ENCODE measurements around the gene TENT4B.

Gene TENT4B

DNA sequence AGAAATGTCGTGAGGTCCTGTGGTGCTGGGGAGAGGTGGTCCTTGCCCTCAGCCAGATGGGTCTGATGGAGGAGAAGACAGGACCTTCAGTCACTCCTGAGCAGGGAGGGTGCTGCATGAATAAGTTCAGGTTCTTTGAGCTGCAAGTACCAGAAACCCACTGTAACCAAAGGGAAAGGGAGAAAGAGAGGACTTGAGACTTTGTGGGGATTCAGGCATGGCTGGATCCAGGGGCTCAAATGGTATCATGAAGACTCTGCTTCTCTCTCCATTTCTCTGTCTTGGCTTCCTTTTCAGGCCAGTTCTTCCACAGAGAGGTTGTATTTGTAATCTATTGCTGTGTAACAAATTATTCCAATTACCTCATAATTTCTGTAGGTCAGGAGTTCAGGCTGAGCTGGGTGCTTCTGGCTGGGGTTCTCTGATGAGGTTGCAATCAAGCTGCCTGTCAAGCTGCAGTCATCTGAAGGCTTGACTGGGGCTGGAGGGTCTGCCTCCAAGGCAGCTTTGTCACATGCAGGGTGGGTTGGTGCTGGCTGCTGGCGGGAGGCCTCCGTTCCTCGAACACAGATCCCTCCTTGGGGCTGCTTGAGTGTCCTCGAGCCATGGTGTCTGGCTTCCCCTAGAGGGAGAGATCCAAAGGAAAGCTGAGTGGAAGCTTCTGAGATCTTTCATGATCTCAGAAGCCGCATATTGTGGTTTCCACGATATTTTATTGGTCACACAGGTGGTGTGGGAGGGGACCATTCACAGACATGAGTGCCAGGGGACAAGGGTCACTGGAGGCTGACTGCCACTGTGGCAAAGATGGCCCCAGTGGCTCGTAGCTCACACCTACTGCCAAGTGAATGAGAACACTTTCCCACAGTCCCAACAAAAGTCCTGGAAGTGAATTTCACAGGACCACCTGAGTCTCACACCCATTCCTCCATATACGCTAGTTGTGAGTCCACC lies 107.4 kb downstream of the TENT4B start:
- DNase-seq: no peak

DNA sequence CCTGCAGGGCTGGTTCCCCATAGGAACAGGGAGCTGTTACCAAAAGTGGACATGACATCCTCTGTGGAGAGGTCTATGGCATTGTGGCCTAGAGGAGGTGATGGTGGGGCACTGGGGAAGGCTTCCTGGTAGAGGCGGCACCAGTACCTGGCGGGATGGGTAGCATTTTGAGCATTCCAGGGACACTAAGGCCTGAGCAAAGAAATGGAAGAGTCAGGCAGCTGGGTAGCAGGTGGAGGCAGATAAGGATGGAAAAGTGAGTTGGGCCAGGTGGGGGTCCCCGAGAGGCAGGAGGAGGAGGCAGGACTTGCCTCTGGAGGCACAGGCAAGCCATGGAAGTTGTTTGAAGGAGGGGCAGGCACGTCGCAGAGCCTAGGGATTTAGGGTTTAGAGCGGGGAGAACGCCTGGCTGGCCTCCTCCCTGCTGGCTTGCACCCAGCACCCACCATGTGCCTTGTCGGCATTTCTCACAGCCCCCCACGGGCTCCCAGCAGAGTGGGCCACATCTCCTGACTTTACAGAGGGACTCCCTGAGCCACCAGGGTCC lies 108.1 kb downstream of the TENT4B start:
- no peak for DNase-seq

DNA sequence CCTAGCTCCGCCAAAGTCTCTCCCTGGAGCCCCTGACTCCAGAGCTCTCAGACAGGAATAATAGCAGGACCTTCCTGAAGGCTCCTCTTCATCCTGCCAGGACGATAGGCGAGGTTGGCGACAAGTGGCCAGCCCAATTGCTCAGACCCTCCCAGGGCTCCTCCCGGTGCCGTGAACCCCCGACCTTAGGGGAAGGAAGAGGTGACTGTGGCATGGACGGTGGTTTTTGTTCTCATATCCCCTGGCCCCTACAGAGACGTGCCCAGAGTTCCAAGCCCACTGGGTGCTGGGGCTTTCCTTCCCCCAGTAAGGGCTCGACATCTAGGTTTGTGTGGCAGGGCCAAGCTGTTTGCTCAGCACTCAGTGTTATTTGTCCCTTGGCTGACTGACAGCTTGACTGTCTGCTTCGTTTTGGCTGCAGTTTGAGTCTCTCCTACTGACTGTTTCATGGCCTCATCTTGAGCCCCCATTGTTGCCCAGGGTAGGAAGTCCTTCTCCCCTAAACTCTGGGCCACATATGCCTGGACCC lies 108.7 kb downstream of the TENT4B start:
- DNase-seq: no peak

DNA sequence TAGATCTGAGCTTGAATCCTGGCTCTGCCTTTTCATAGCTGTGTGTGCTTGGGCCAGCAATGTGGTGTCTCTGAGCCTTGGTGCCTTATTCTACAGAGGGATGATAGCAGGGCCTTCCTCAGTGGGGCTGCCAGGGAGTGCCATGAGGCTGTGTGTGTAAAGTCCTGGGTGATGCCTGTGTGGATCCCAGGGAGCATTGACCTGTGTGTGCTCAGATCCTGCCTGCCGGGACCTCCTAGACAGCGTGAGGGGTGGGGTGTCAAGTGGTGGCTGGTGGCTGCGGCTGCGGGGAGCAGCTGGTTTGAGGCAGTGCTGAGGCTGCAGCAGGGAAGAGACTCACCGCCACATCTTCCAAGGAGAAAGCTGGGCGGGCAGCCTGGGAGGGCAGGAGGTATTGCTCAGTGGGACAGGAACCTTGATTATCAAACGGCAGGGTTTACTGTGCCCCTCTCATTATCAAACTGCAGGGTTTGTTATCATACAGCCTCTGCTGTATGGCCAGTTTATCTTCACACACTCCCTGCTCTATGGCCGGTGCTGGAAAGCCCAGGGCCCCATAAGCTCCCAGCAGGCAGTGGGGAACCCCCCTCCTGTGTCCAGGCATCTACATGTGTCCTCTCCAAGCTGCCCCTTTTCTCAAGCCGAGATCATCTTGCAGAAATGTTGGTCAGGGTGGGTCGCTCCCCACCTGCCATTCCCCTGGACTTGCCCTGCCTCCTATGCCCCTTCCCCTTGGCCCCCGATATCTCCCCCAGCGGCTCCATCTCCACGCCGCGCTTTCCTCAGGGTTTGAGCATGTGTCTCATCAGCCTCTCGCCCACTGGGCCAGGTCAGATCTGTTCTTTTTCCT lies 110.2 kb downstream of the TENT4B start:
- DNase-seq: no peak

DNA sequence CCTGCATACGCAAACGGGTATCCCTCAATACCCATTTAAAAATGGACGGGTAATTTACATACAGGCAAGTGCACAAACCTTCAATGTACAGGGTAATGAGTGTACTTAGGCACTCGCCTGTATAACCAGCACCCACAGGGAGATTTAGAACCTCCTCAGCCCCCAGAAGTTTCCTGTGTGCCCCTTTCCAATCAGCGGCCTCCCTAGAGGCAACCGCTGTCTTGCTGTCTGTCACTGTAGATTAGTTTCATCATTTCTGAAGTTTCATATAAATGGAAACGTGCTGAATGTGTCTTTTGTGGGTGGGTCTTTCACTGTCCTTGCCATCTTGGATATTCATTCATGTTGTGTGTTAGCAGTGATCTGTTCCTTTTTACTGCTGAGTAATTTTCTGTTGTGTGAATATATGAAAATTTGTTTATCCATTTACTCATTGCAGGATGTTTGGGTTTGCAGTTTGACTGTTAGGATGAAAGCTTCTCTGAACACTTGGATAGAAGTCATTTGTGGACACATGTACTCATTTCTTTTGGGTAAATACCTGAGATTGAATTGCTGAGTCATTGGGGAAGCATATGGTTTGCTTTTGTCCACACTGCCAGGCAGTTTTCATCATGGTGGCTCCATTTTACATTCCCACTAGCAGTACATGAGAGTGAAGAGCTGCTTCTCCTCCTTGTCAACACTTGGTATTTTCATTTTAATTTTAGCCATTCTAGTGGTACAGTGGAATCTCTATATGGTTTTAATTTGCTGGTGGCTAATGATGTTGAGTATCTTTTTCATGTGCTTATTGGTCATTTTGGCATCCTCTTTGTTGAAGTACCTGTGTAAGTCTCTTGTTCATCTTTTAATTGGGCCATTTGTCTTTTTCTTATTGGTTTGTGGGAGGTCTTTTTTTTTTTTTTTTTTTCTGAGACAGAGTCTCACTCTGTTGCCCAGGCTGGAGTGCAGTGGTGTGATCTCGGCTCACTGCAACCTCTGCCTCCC lies 111.1 kb downstream of the TENT4B start:
- DNase-seq: no peak

DNA sequence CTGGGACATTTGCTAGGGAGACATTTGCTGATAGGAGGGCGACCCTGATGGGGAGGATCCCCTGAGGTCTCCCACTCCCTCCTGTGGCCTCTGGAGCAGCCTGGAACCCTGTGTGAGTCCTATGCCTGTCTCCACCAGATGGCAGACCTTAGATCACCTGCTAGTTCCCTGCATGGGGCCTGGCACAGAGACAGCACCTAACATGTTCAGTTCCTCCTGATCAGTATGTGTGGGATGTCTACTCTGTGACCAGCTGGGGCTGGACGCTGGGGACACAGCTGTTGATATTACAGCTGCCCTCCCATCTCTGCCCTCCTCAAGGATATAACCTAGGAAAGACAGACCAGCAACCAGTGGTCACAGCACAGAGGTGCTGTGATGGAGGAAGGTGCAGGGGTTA lies 112.2 kb downstream of the TENT4B start:
- DNase-seq: peak; percentile 22 to 57

DNA sequence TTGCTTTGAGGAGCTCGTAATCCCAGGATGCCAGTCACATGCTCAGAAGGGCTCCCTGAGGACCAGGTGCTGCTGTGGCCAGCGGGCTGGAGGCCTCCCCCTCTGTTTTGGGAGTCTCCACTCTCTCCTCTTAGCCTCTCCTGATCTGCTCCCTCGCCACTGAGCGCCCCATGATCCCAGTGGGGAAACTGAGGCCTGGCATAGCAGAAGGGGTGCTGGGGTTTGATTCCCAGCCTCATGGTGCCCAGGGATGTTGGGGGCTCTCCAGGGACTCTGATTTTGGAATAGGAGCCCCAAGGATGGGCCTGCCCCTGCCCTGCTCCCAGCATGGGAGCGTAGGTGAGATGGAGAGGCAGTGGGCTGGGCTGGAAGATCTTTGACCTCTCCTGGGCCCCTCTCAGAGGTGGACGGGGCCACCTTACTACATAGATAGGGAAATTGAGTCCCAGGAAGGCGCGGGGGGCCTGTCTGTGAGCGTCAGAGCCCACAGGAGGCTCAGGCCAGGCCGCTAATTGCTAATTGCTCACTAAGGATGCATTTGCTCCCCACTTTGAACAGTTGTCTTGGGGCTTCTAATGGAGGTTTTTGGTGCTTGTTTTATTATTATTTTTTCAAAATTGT lies 112.7 kb downstream of the TENT4B start:
- DNase-seq: no peak

DNA sequence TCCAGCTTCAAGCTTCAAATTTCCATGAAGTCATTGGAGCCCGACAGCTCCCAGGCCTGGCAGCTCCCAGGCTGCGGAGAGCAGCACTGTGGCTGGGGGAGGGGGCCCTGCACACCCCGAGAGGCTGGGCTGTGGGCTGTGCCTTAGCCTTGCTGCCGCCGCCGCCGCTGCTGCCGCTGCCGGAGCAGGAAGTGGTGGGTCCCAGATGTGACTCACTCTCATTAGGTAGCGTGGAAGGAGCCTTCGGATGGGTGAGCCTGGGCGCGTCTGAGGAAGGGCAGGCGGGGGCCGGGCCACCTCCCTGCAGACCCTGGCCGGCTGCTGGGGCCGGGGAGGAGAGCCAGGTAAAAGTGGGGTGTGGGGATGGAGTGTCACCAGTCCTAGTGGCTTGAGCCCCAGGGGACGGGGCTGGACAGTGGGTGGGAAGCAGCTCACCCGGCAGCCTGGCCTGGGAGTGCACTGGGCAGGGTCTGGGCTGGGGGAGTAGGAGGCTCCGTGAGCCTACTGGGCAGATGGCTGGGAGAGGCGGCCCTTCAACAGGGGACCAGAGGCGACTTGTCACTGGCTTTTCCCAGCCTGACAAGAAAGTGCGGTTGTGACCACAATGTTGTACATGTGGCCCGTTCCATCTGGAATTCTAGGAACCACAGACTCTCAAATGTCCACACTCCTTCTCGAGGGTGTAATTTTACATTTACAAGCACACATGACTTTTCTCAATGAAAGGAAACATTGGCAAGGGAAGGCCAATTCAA lies 113.4 kb downstream of the TENT4B start, which contains the start of gene ADCY7:
TSS of gene ADCY7 (plus strand) at position 215 of the 755 bp plus-strand sequence. CDS start 21,629 bp downstream, outside the sequence.
- DNase-seq: no peak

DNA sequence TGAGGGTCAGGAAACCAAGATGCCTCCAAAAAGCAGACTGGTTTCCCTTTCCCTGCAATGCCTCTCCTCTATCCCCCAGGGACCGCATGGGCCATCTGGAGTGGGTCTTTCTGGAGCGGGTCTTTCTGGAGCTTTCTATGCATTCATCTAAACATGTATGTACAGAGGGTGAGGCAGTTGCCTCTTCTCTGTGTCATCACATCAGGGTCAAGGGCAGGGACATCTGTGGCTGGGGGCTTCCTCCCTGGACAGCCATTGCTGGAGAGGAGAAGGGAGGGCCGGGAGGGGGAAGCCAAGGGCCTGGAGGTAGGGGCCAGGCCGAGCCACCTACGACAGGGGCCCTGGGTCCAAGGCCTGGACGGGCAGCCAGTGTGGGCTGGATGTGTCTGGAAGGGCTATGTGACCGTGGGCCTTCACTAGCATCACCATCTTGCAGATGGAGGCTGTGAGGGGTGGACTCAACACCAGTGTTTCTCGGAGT lies 114.1 kb downstream of the TENT4B start:
- no peak for DNase-seq

DNA sequence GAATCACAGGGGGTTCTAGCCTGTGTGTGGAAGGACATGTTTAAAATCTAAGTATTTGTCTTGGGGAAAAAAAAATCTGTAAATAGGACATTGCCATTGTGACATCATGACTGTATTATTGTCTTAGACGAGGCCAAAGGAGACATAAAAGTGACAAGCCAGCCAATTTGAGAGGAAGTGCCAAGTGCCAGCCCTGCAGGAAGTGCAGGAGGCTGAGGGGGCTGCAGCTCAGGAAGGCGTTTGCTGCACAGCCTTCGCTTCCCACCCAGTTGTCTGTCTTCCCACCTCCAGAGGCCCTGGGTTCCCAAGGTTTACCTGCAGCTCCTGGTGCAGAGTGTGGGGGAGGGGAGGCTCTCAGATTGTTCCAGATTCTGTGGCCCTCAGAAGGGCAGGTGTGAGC lies 114.5 kb downstream of the TENT4B start:
- no peak for DNase-seq

DNA sequence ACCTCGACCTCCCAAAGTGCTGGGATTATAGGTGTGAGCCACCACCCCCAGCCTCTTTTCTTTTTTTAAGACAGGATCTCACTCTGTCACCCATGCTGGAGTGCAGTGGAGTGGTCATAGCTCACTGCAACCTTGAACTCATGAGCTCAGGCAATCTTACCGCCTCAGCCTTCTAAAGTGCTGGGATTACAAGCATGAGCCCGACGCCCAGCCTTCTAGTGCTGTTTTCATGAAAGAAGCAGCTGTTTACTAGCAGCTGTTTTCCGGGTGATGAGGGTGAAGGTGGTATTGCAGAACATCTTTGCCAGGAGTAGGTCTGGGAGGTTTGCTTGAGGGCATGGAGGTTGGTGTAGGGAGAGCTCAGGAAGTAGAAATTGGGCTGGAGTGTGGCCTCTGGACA lies 115.2 kb downstream of the TENT4B start:
- no peak for DNase-seq

DNA sequence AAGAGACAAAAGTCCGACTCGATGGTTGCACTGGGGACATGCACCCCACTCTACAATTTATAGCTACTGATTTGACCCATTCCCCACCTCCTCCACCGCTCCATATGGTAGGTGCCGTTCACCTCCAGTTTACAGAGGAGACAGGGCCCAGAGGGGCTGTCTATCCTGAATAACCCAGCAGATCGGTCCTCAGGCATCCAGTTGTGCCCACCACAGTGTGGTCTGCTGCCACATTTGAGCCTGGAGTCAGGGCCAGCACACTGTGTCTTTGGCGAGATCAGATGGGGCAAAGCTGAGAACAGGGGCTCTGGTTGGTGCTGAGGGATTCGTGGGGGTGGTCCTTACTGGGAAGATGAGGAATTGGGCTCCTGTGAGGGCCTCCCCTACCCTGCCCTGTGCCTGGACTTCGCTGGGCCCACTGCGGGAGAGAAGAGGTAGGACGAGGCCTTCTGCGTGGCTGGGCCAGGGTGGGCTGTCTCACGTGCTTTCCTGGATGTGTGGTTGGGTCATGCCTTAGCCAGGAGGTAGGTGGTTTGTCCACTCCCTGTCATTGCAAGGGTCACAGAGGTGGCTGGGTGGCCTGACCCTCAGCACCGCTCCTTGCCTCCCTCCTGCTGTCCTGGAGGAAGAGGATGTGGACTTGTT lies 116.1 kb downstream of the TENT4B start:
- DNase-seq: no peak

DNA sequence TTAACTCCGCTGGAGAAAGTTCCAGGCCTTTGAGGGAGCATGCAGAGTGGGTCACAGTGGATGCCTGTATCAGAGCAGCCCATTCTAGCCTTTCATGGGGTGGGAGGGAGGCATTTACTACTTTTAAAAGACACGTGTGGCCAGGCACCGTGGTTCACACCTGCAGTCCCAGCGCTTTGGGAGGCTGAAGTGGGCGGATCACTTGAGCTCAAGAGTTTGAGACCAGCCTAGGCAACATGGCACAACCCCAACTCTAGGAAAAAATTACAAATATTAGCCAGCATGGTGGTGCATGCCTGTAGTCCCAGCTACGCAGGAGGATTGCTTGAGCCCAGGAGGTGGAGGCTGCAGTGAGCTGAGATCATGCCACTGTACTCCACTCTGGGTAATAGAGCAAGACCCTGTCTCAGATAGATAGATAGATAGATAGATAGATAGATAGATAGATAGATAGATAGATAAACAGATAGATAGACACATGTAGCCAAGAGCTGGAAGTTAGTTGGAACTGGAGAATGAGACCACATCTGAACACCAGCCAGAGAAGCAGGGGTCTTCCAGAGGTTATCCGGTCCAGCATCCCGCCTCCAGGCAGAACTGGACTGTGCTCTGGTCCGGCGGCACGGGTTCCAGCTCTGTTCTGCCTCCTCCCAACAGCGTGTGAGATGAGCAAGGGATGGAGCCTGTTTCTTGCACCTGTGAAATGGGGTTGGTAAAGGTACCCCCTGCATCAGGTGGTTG lies 116.8 kb downstream of the TENT4B start:
- no peak for DNase-seq

DNA sequence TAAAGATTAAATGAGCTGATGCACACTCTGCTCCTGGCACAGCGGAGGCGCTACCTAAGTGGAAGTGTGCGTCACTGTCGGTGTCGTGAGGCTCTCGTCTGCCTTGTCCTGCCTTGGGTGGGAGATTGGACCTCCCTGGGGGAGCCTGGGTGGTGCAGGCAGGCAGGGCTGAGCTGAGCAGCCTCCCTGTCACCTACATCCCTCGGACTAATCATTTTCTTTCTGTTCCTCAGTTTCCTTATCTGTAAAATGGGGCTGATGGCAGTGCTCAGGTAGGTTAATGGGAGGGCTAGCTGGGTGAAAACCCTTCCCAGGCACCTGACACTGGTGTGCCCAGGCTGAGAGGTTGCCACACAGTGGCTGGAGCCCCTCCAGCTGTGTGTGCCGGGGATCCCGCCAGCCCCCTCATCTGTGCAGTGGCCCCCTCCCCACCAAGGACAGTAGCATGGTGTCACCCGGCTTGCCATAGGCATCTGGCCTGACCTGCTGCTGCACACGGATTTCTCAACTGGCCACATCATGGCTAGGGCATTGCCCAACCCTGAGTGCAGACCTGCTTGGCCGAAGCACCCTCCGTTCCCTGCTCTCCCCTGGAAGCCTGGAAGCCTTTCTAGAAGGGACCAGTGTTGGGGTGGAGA lies 117.5 kb downstream of the TENT4B start:
- DNase-seq: no peak

DNA sequence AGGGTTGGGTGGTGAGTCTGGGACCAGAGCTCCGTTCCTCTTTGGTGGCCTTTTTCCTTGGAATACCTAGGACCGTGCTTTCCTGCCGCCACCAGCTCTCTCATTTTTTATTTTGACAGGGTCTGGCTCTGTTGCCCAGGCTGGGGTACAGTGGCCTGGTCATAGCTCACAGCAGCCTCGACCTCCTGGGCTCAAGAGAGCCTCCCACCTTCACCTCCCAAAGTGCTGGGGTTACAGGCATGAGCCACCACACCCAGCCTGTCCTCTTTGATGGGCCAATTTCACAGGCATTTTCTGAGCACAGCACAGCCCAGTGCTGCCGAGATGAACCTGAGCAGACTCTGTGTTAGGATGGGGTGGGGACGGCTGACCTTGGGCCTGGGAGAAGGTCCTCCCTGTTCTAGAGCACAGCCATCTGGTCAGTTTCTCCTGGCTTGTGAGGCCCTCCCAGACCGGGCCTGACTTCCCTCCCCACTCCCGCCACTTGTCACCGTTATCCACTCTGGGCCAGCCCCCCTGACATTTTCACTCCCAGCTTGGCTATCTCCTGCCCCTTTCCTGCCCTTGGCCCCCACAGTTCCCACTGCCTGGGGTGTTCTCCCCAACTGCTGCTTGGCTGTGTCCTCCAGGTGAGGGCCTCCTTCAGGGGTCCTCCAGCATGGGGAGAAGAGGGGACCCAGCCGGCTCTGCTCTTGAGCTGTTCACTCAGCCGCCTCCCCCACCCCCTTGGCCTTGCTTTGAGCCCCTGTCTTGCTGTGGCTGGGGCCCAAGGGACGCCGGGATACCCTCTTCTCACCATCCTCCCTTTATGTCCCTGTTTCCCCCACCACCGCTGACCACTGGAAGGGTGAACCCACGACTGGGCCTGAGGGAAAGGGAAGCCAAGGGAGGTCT lies 118.3 kb downstream of the TENT4B start:
- DNase-seq: no peak

DNA sequence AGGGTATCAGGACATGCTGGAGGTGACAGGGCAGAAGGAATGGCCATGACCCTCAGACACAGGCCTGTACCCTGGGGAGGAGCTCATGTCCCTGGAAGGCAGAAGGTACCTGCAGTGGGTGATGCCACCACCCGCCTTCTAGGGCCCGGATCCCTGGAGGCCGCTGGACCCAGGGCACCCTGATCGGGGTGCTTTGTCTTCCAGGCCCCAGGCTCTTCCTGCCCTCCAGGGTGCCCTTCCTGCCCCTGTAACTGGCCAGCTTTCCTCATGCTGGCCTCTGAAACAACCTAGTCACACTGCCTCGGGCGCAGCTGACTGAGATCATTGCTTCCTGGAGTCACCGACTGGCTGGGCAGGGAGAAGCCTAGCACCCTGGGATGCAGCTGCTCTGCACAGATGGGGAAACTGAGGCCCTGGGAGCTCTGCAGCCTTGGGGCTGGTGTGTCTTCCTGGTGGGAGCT lies 119.0 kb downstream of the TENT4B start:
- no peak for DNase-seq

DNA sequence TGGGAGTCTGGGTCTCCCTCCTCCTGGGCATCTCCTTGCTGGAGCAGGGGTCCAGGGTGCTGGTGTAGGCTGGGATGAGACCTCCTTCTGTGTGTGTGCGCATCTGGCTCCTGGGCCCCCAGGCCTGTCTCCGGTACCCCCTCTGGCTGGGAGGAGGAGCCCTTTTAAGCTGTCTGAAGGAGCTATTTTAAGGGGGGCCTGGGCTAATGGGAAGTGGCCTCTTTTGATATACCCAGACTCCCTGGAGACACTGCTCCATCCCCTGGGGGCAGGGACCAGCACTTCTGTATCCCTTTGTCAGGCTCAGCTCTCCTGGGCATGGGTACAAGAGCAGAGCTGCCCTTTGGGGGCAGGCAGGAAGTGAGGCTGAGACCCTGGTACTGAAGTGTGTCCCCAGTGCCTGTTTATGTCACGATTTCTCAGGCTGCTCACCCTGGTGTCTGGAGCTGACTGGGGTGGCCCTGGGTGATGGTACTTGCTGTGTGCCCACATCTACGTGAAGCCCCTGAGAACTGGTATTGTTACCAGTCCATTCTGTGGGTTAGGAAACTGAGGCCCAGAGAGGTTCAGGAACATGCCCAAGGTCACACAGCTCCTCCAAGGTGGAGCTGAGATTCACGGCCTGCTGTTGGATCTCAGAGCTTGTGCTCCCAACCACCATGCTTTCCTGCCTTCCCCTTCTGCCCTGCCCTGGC lies 119.7 kb downstream of the TENT4B start:
- DNase-seq: no peak
